Osteoblast (primary cell): ENCODE measurements around the gene PLXNA2. TPM values are rescaled to one million over a fixed set of nuclear protein-coding genes. Genes with fewer than 3 reads are reported as not detected.

Experiments used
- DNase-seq: peaks from one replicate; pipeline ENCODE4 v3.0.0; 2011; ENCODE audit warnings: low spot score, mixed read lengths; ENCODE audit not compliant: insufficient read length; ENCODE audit errors: missing footprints
- H2AFZ ChIP-seq: 2 replicates; pipeline ENCODE4 v1.6.0; 2011; ENCODE audit warnings: mild to moderate bottlenecking, low read length
- H3K27ac ChIP-seq: 2 replicates; pipeline ENCODE4 v1.5.1; 2011; ENCODE audit warnings: mild to moderate bottlenecking, low read depth, low read length, moderate library complexity
- H3K27me3 ChIP-seq: 2 replicates; pipeline ENCODE4 v1.6.0; 2012; ENCODE audit warnings: mild to moderate bottlenecking, control low read depth, inconsistent platforms, low read length, moderate library complexity; ENCODE audit not compliant: insufficient read depth
- H3K36me3 ChIP-seq: 2 replicates; pipeline ENCODE4 v1.5.1; 2011; ENCODE audit warnings: mild to moderate bottlenecking, low read length, control low read depth, moderate library complexity; ENCODE audit not compliant: insufficient read depth
- H3K4me1 ChIP-seq: 2 replicates; pipeline ENCODE4 v1.5.1; 2011; ENCODE audit warnings: mild to moderate bottlenecking, low read length, control low read depth, moderate library complexity; ENCODE audit not compliant: insufficient read depth
- H3K4me2 ChIP-seq: 2 replicates; pipeline ENCODE4 v1.6.0; 2011; ENCODE audit warnings: mild to moderate bottlenecking, low read length; ENCODE audit not compliant: insufficient read depth
- H3K4me3 ChIP-seq: fragments of 200-600 bp; sonication (generic); 3 replicates; pipeline ENCODE4 v1.5.1; 2012; ENCODE audit warnings: mild to moderate bottlenecking, low read length, inconsistent platforms; ENCODE audit not compliant: insufficient read depth
- H3K79me2 ChIP-seq: 2 replicates; pipeline ENCODE4 v1.6.0; 2012; ENCODE audit warnings: mild to moderate bottlenecking, low read length, control low read depth, inconsistent platforms; ENCODE audit not compliant: insufficient read depth
- H3K9me3 ChIP-seq: 2 replicates; pipeline ENCODE4 v1.5.1; 2011; ENCODE audit warnings: low read depth, low read length, control low read depth
- H4K20me1 ChIP-seq: 2 replicates; pipeline ENCODE4 v1.6.0; 2012; ENCODE audit warnings: mild to moderate bottlenecking, low read length, control low read depth; ENCODE audit not compliant: insufficient read depth
- CTCF ChIP-seq: IDR thresholded peaks from 2 replicates; pipeline ENCODE4 v1.5.1; 2011; ENCODE audit warnings: mild to moderate bottlenecking, low read depth, low read length, moderate library complexity; ENCODE audit errors: extremely low read depth
- total RNA-seq: library from RNA; depleted of rRNA; stranded (reverse); fragments of >200 nt; gene quantifications from 2 replicates; pipeline ENCODE4 v1.2.3, GENCODE V29; 2012

The PLXNA2 gene
- total RNA-seq, 1 donor: 3.3 TPM

GRCh38 chr1:208148380-208148779 is 95.8 kb downstream of the PLXNA2 start:
- Histone ChIP-seq H3K4me2 (no peak overlapping the region), H4K20me1 (no peaks in the 10 kb centered on the region), H3K4me1 (no peaks in the 10 kb centered on the region), H3K4me3 (no peak overlapping the region), H2AFZ (no peak overlapping the region), H3K79me2 (no peaks in the 10 kb centered on the region), H3K27ac (no peak overlapping the region), H3K9me3 (no peaks in the 10 kb centered on the region), H3K27me3 (no peaks in the 10 kb centered on the region), H3K36me3 (no peaks in the 10 kb centered on the region)
- DNase-seq: no peak
- no peak for TF ChIP-seq CTCF

DNA sequence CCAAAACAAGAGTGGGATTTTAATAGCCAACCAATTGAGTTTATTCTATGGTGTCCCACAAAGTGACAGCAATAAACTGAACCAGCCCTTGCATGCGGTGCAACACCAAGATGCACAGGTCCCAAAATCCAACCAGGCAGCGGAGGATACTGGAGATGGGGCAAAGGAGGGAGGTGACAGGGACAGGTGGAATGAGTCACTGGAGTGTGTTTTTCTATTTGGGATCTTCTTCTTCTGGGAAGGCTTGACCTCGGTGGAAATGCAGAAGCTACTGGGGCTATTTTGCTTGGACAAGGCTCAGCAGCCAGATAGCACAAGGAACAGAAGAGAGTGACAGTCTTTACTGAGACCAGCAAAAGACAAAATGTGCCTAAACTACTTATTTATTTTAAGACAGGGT is 97.5 kb downstream of the PLXNA2 start:
- no peaks in the 10 kb centered on the region for H3K79me2 ChIP-seq
- H3K36me3 ChIP-seq: no peaks in the 10 kb centered on the region
- TF ChIP-seq CTCF: no peak
- H4K20me1 ChIP-seq: no peaks in the 10 kb centered on the region
- no peak overlapping the region for H3K27ac ChIP-seq
- no peaks in the 10 kb centered on the region for H3K4me1 ChIP-seq
- H3K4me2 ChIP-seq: no peak overlapping the region
- H3K4me3 ChIP-seq: no peak overlapping the region
- no peaks in the 10 kb centered on the region for H3K9me3 ChIP-seq
- no peak for DNase-seq
- H3K27me3 ChIP-seq: no peaks in the 10 kb centered on the region
- no peak overlapping the region for H2AFZ ChIP-seq

DNA sequence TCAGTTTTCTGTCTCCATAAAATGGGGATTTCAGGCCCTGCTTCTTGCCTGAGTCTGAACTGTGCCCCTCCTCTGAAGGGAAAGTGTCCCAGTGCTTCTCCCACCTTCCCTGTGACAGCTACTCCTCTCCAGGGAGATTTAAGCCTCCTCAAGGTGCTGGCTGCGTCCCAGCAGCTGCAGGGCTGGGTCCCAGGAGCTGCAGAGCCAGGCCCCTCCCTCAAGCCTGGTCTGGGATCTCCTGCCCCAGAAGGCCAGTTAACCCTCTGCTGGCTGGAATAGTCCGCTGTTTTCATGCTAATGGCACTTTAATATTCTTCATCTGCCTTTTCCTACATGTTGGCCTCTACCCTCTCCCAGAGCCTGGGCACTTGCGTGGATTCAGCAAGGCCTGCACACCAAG is 99.0 kb downstream of the PLXNA2 start:
- H3K4me1 ChIP-seq: no peaks in the 10 kb centered on the region
- no peak overlapping the region for H3K4me2 ChIP-seq
- H2AFZ ChIP-seq: no peak overlapping the region
- DNase-seq: no peak
- no peak overlapping the region for H3K27ac ChIP-seq
- no peaks in the 10 kb centered on the region for H3K9me3 ChIP-seq
- no peaks in the 10 kb centered on the region for H4K20me1 ChIP-seq
- no peak overlapping the region for H3K4me3 ChIP-seq
- no peaks in the 10 kb centered on the region for H3K79me2 ChIP-seq
- H3K36me3 ChIP-seq: no peaks in the 10 kb centered on the region
- TF ChIP-seq CTCF: no peak
- no peaks in the 10 kb centered on the region for H3K27me3 ChIP-seq

GRCh38 chr1:208142590-208143382 is 101.4 kb downstream of the PLXNA2 start:
- H3K27me3 ChIP-seq: no peaks in the 10 kb centered on the region
- no peaks in the 10 kb centered on the region for H3K4me1 ChIP-seq
- H4K20me1 ChIP-seq: no peaks in the 10 kb centered on the region
- H3K36me3 ChIP-seq: no peaks in the 10 kb centered on the region
- no peak overlapping the region for H3K27ac ChIP-seq
- peak; percentile 78 for DNase-seq
- H3K4me3 ChIP-seq: no peak overlapping the region
- H3K9me3 ChIP-seq: no peaks in the 10 kb centered on the region
- TF ChIP-seq CTCF: no peak
- H2AFZ ChIP-seq: no peak overlapping the region
- H3K4me2 ChIP-seq: no peak overlapping the region
- H3K79me2 ChIP-seq: no peaks in the 10 kb centered on the region
